GM19193 (cell line): ENCODE data around the gene IP6K2.

Experiments used
- POLR2A ChIP-seq: IDR thresholded peaks from 4 replicates; pipeline ENCODE4 v1.6.1; 2011; ENCODE audit not compliant: insufficient read depth, insufficient read length; ENCODE audit errors: extremely low read depth

The IP6K2 gene

DNA sequence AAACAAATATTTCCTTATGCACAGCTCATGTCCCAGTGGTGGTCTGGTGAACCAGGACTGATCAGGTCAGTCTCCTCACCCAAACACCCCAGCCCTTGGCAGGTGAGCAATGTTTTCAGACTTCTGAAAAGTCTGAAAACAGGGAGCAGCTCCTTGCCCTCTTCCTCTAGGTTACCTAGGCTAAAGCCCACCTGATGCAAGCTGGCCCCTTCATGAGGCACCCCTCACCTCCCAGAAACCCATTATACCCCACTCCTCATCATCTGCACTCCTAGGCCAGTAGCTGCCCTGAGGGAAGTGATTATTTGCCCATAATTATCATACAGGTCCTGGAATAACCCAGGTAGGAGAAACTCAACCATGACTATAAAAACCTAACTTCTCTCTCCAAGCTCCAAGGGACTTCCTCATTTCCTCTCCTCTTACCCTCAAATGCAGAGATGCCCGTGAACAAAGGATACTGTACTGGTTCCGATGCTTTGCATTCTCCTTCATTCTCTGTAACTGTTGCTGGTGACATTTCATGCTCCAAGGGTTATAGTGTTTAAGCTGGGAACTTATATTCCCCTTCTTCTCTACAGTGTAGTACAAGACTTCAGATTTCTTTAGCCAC is 26.1 kb downstream of the IP6K2 start:
- no peak for TF ChIP-seq POLR2A

DNA sequence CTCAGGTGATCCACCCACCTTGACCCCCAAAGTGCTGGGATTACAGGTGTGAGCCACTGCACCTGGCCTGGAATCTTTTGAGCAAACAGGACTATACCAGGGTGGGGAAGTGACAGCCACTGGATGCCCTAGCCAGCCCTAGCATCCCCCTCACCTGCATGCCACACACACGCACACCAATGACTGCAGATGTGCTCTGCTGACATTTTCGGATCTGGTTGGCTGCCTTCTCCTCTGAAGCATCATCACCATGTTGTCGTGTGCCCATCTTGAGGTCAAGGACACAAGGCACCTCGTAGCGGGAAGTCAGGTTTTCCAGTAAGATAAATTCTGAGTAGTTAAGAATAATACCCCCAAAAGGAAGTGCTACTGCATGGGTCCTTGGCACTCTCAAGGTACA is 27.6 kb downstream of the IP6K2 start:
- no peak for TF ChIP-seq POLR2A

- TF ChIP-seq POLR2A, result no peak
Measured at GRCh38 chr3:48688737-48689075, 28.3 kb downstream of the IP6K2 start.

- peak; percentile 14 for TF ChIP-seq POLR2A
Measured at GRCh38 chr3:48688032-48688736, 28.8 kb downstream of the IP6K2 start.

GRCh38 chr3:48687220-48687678 is 29.8 kb downstream of the IP6K2 start:
- no peak for TF ChIP-seq POLR2A

GRCh38 chr3:48686538-48687219 is 30.3 kb downstream of the IP6K2 start:
- peak; percentile 2 for TF ChIP-seq POLR2A

DNA sequence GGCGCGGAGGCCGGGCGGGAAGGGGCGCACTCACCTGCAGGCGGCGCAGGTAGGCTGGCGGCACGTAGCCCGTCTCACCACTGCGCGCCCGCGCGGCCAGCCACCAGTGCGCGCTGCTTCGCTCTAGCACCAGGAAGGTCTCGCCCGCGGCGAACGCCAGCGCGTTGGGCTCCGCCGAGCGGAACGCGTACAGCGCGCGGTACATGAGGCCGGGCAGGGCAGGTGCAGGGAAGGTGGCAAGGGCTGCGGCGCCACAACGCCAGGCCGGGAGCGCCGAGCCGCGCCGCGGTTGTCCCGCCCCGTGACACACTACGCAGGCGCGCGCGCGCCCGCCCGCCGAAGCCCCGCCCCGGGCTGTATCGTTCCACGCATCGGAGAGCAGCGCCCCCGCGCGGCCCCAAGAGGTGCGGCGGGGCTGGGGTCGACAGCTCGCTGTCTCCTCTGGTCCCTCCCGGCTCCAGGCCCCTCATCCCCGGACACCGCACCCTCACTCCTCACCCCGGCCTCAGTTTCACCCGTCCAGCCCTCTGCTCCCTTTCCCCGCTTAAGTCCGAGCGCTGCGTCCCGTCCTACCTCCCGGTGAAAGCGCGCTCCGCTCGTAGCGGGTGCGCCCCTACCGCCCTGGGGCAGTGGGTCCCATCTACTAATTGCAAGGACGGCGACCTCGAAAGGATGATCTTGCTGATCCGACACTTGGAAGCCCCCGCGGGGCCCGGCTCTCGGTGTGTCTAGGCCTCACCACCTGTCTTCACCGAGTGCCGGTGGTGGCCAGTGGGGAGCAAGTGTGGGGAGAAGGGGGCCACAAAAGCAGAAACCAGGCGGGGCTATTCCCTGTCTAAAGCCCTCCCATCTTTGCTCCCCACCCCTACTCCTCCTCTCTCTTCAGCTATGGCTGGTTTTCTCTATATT is 31.2 kb downstream of the IP6K2 start, which contains the start of gene NCKIPSD:
NCKIPSD (minus strand) TSS at position 313 of the 909 bp plus-strand sequence; CDS start at position 205, 108 bp downstream.
- TF ChIP-seq POLR2A, result peak; percentile 87

GRCh38 chr3:48685293-48685602 is 31.8 kb downstream of the IP6K2 start:
- TF ChIP-seq POLR2A, result no peak

DNA sequence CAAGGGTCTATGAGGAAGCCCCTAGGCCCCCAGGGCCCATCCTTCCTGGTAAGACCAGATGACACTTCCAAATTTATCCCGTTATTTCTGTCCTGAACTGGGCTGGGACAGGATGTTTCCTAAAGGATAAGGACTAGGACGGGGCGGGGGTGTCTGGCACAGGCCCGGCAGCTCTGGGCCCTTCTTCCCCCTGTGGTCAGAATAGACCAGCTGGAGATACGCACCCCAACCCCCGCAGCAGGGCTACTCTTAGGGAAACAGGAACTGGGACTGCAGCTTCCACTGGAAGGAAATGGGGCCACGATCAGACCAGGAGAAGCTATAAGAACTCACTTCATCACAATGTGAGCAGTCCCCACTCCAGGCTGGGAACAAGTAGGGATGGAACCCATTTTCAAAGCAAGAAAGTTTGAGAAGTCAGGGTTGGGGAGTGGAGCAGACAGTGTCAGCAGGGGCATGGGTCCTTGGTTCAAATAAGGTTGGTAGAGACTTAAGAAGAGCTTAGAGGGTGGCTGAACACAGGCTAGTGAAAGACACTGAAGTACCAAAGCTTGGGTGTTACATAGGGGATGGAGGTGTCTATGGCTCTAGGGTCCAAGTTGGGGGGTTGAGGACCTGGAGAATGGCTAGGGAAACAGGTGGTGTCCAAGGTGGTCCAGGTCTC is 32.4 kb downstream of the IP6K2 start:
- TF ChIP-seq POLR2A, result no peak

- no peak for TF ChIP-seq POLR2A
Measured at GRCh38 chr3:48684054-48684349, 33.0 kb downstream of the IP6K2 start.

DNA sequence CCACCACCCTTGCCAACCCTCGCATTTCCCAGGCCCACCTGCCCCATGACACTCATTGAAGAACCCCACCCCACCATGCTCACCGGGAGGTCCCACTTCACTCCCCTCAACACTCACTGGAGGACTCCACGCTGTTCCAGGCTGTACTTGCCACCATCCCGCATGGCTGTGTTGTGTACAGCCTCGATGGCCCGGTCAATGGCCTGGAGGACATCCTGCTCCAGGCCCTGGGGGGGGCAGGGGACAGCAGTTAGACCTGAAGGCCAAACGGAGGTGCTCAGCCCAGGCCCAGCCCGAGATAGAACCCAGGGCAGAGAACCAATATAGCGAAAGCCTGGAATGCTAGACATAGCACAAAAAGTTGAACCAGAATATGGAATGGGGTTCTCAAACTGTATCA is 34.2 kb downstream of the IP6K2 start:
- TF ChIP-seq POLR2A, result no peak

GRCh38 chr3:48681974-48682610 is 34.9 kb downstream of the IP6K2 start:
- TF ChIP-seq POLR2A, result no peak

GRCh38 chr3:48681541-48681880 is 35.5 kb downstream of the IP6K2 start:
- no peak for TF ChIP-seq POLR2A

DNA sequence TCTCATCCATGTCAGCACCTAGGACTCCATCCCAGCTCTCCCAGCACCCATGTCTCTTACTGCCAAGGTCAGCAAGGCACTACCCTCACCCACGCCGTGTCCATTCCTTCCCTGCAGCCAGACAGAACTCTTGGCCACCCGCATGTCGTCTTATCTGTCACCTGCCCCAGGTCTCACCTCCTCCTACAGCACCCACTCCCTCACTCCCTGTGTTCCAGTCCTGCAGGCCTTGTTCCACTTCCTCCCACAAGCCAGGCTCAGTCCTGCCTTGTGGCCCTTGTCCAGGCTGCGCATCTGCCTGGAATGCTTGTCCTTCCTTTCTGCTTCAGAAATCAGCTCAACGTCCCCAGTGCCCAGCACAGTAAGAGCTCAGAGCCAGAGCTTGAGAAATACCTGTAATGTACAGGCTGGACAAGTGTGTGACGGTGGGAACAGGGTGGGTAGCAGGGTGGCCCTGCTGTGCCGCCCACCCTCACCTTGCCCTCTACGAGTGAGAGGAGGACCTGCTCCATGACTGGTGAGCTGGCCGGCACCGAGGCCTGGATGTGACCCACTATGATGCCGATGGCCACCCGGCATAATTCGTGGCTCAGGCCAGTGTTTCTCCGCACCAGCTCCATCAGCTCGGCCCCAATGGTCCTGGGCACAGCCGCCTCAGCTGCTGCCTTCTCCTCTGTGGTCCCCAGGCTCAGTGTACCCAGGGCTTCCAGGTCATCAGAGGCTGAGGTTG is 36.0 kb downstream of the IP6K2 start:
- no peak for TF ChIP-seq POLR2A
